HL-60 (cell line): ENCODE results near the gene PTGFR.

Experiments
- POLR2AphosphoS5 ChIP-seq: IDR thresholded peaks from 2 replicates; pipeline ENCODE4 v1.6.1; 2012; ENCODE audit warnings: low read depth
- TF ChIP-seq, protein P1 (sequence below): IDR thresholded peaks from 2 replicates; pipeline ENCODE4 v1.6.1; 2012; ENCODE audit warnings: low read depth; ENCODE audit not compliant: insufficient replicate concordance
- TF ChIP-seq, protein P2 (sequence below): IDR thresholded peaks from one replicate; pipeline ENCODE4 v1.5.1; 2011; ENCODE audit warnings: low read length, control low read depth, inconsistent platforms; ENCODE audit not compliant: insufficient read depth

GRCh38 chr1:78533527-78533926 lies 42.8 kb downstream of the PTGFR start:
- TF ChIP-seq, protein P1, sequence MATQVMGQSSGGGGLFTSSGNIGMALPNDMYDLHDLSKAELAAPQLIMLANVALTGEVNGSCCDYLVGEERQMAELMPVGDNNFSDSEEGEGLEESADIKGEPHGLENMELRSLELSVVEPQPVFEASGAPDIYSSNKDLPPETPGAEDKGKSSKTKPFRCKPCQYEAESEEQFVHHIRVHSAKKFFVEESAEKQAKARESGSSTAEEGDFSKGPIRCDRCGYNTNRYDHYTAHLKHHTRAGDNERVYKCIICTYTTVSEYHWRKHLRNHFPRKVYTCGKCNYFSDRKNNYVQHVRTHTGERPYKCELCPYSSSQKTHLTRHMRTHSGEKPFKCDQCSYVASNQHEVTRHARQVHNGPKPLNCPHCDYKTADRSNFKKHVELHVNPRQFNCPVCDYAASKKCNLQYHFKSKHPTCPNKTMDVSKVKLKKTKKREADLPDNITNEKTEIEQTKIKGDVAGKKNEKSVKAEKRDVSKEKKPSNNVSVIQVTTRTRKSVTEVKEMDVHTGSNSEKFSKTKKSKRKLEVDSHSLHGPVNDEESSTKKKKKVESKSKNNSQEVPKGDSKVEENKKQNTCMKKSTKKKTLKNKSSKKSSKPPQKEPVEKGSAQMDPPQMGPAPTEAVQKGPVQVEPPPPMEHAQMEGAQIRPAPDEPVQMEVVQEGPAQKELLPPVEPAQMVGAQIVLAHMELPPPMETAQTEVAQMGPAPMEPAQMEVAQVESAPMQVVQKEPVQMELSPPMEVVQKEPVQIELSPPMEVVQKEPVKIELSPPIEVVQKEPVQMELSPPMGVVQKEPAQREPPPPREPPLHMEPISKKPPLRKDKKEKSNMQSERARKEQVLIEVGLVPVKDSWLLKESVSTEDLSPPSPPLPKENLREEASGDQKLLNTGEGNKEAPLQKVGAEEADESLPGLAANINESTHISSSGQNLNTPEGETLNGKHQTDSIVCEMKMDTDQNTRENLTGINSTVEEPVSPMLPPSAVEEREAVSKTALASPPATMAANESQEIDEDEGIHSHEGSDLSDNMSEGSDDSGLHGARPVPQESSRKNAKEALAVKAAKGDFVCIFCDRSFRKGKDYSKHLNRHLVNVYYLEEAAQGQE = no peak
- TF ChIP-seq, protein P2, sequence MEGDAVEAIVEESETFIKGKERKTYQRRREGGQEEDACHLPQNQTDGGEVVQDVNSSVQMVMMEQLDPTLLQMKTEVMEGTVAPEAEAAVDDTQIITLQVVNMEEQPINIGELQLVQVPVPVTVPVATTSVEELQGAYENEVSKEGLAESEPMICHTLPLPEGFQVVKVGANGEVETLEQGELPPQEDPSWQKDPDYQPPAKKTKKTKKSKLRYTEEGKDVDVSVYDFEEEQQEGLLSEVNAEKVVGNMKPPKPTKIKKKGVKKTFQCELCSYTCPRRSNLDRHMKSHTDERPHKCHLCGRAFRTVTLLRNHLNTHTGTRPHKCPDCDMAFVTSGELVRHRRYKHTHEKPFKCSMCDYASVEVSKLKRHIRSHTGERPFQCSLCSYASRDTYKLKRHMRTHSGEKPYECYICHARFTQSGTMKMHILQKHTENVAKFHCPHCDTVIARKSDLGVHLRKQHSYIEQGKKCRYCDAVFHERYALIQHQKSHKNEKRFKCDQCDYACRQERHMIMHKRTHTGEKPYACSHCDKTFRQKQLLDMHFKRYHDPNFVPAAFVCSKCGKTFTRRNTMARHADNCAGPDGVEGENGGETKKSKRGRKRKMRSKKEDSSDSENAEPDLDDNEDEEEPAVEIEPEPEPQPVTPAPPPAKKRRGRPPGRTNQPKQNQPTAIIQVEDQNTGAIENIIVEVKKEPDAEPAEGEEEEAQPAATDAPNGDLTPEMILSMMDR = no peak
- TF ChIP-seq POLR2AphosphoS5 = no peak
